ENCODE data around the gene DDC.

Gene DDC

DNA sequence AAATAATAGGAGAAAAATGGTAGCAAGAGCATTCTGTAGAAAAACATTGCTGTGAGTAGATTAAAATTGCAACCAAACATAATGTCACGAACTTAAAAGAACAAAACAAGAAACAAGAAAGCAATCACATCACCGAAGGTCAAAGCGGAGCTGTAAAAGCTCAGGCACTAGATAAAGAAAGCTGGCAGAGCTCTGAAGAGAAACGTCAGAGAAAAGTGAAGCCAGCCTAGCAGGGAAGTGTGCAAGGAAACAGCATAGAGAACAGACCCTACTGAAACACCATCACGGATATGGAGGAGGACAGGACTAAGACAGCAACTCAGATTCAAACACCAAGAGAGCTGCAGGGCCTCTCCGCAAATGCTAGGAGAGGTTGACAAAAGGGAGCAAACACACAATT, 22.5 kb upstream of the DDC start:
- TF ChIP-seq, protein P1, sequence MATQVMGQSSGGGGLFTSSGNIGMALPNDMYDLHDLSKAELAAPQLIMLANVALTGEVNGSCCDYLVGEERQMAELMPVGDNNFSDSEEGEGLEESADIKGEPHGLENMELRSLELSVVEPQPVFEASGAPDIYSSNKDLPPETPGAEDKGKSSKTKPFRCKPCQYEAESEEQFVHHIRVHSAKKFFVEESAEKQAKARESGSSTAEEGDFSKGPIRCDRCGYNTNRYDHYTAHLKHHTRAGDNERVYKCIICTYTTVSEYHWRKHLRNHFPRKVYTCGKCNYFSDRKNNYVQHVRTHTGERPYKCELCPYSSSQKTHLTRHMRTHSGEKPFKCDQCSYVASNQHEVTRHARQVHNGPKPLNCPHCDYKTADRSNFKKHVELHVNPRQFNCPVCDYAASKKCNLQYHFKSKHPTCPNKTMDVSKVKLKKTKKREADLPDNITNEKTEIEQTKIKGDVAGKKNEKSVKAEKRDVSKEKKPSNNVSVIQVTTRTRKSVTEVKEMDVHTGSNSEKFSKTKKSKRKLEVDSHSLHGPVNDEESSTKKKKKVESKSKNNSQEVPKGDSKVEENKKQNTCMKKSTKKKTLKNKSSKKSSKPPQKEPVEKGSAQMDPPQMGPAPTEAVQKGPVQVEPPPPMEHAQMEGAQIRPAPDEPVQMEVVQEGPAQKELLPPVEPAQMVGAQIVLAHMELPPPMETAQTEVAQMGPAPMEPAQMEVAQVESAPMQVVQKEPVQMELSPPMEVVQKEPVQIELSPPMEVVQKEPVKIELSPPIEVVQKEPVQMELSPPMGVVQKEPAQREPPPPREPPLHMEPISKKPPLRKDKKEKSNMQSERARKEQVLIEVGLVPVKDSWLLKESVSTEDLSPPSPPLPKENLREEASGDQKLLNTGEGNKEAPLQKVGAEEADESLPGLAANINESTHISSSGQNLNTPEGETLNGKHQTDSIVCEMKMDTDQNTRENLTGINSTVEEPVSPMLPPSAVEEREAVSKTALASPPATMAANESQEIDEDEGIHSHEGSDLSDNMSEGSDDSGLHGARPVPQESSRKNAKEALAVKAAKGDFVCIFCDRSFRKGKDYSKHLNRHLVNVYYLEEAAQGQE (IDR thresholded peaks at IDR 0.05; ENCODE audit: low read depth), result no peak
- TF ChIP-seq RAD21 (IDR thresholded peaks at IDR 0.05; ENCODE audit: low read depth) (no peak), CEBPB (IDR thresholded peaks at IDR 0.05) (no peak), TAF1 (IDR thresholded peaks at IDR 0.05; ENCODE audit: low read depth) (no peak), CREB1 (IDR thresholded peaks at IDR 0.05; ENCODE audit: low read depth) (no peak), YY1 (IDR thresholded peaks at IDR 0.05; ENCODE audit: low read depth) (no peak), NFIC (IDR thresholded peaks at IDR 0.05) (no peak), FOXM1 (IDR thresholded peaks at IDR 0.05; ENCODE audit: borderline replicate concordance, low read depth) (no peak), TCF12 (IDR thresholded peaks at IDR 0.05; ENCODE audit: low read depth) (no peak), ZBTB7A (IDR thresholded peaks at IDR 0.05; ENCODE audit: low read depth) (no peak), EGR1 (IDR thresholded peaks at IDR 0.05) (no peak), EP300 (IDR thresholded peaks at IDR 0.05; ENCODE audit: borderline replicate concordance) (no peak), TEAD4 (IDR thresholded peaks at IDR 0.05) (no peak)
- TF ChIP-seq, protein P2, sequence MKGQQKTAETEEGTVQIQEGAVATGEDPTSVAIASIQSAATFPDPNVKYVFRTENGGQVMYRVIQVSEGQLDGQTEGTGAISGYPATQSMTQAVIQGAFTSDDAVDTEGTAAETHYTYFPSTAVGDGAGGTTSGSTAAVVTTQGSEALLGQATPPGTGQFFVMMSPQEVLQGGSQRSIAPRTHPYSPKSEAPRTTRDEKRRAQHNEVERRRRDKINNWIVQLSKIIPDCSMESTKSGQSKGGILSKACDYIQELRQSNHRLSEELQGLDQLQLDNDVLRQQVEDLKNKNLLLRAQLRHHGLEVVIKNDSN (IDR thresholded peaks at IDR 0.05), result no peak
- TF ChIP-seq, protein P3, sequence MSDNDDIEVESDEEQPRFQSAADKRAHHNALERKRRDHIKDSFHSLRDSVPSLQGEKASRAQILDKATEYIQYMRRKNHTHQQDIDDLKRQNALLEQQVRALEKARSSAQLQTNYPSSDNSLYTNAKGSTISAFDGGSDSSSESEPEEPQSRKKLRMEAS (IDR thresholded peaks at IDR 0.05), result no peak

DNA sequence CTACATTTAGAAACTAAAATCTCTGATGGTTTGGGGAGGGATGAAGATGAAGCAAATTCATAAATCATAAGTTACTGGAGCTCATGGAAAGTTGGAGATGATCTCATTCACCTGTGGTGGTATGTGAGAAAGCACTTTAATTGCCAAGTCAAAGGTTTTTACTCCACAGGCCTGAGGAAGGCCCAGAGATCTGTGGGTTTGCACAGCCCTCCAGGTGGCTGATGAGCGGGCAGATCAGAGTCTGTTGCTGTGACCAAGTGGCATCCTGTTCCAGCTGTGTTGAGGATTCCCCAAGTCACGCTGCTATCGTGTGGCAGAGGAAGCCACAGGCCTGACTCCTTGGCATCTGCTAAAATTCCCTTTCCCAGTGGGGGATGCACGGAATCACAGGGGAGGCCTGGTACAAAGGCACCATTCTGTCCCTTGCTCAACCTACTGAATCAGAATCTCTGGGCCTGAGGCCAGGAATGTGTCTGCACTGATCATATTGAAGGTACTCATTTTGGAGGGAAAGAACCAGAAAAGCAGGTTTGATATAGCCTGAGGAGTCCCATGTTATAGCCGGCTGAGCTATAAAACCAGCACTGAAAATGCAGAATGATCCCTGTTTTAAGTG, 19.7 kb upstream of the DDC start:
- TF ChIP-seq, protein P1 (IDR thresholded peaks at IDR 0.05; ENCODE audit: low read depth), result no peak
- TF ChIP-seq, protein P2 (IDR thresholded peaks at IDR 0.05), result no peak
- TF ChIP-seq TCF12 (IDR thresholded peaks at IDR 0.05; ENCODE audit: low read depth) (peak; percentile 54; the same call in 1 of the 2 replicates), CREB1 (IDR thresholded peaks at IDR 0.05; ENCODE audit: low read depth) (no peak), TAF1 (IDR thresholded peaks at IDR 0.05; ENCODE audit: low read depth) (no peak), ZBTB7A (IDR thresholded peaks at IDR 0.05; ENCODE audit: low read depth) (no peak), FOXM1 (IDR thresholded peaks at IDR 0.05; ENCODE audit: borderline replicate concordance, low read depth) (no peak), EGR1 (IDR thresholded peaks at IDR 0.05) (no peak), YY1 (IDR thresholded peaks at IDR 0.05; ENCODE audit: low read depth) (no peak), TEAD4 (IDR thresholded peaks at IDR 0.05) (peak; percentile 81), RAD21 (IDR thresholded peaks at IDR 0.05; ENCODE audit: low read depth) (no peak; the same call in 1 of the 2 replicates), NFIC (IDR thresholded peaks at IDR 0.05) (peak; percentile 82), CEBPB (IDR thresholded peaks at IDR 0.05) (0 out of 2 replicates have a peak, but pooled peaks have one; percentile 32), EP300 (IDR thresholded peaks at IDR 0.05; ENCODE audit: borderline replicate concordance) (peak; percentile 24; the same call in 1 of the 2 replicates)
- TF ChIP-seq, protein P3 (IDR thresholded peaks at IDR 0.05), result peak; percentile 94

DNA sequence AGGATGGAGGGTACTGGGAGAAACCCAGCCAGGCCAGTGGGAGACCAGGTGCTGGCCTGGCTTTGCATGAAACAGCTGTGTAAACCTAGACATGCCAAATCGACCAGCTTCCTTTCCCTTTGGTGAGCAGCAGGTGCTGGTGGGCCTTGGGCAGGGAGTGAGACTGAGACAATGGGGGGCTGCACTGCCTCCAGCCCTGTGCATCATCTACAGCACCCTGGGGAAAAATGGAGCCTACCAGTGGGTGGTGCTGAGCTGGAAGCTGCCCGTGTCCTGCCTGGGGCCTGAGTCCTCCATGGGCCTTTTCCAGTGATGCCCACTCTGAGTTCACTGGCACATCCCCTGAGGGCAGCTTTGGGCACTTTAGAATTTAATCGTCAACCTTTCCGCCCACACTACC, 19.2 kb upstream of the DDC start:
- TF ChIP-seq, protein P1 (IDR thresholded peaks at IDR 0.05; ENCODE audit: low read depth), result no peak

DNA sequence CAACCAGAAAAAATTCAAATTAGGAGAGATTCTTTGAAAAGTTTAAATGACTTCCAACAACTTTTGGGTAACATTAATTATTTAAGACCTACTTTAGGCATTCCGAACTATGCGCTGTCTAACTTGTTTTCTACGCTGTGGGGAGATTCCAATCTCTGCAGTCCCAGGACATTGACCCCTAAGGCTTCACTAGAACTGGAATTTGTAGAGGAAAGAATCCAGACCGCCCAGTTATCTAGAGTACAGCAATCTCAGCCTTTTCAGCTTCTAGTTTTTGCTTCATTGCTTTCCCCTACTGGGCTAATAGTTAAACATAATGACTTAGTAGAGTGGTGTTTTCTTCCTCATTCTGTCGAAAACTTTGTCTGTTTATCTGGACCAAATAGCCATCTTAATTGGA, 14.9 kb upstream of the DDC start:
- TF ChIP-seq, protein P2 (IDR thresholded peaks at IDR 0.05), result no peak
- TF ChIP-seq, protein P3 (IDR thresholded peaks at IDR 0.05), result no peak
- no peak for TF ChIP-seq TCF12 (IDR thresholded peaks at IDR 0.05; ENCODE audit: low read depth)
- TF ChIP-seq EGR1 (IDR thresholded peaks at IDR 0.05), result no peak
- no peak for TF ChIP-seq CEBPB (IDR thresholded peaks at IDR 0.05)
- no peak for TF ChIP-seq NFIC (IDR thresholded peaks at IDR 0.05)
